ENCODE measurements around the gene AAR2. TPM values are rescaled to one million over a fixed set of nuclear protein-coding genes. Genes with fewer than 3 reads are reported as not detected.

Gene AAR2
- total RNA-seq, 4 donors from 2014 or later: 24.5 to 35.6 (median 28.6) TPM

DNA sequence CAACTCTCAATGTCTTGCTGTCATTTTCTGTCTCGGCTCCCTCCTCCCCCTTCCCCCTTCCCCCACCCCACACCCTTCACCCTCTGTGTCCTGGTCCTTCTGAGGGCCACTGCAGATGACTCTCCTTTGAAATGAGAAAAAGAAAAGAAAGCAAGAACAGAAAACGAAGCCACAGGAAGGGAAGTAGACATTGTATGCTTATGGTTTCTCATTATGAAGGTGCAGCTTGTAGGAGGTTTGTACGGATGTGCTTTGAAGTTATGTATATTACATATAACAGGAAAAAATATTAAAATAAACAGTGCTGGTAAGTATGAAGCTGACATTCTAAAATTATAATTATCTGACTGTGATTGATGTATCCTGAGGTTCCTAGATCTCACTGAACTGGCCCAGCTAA lies 6.3 kb upstream of the AAR2 start:
- Histone ChIP-seq H3K27ac (no peak overlapping the region), H3K36me3 (peaks cover 0 to 55% (median 0%) of the 10 kb centered on the region in 3 donors), H3K27me3 (no peaks in the 10 kb centered on the region), H3K4me3 (no peak overlapping the region), H3K4me1 (no peaks in the 10 kb centered on the region), H3K9me3 (no peaks in the 10 kb centered on the region)
- 55 to 69% methylated on average over 3 of the region's 3 CpGs for WGBS, 2 donors
- TF ChIP-seq POLR2A (IDR thresholded peaks at IDR 0.05) (no peak), EP300 (IDR thresholded peaks at IDR 0.05) (no peak)
- TF ChIP-seq, protein P1, sequence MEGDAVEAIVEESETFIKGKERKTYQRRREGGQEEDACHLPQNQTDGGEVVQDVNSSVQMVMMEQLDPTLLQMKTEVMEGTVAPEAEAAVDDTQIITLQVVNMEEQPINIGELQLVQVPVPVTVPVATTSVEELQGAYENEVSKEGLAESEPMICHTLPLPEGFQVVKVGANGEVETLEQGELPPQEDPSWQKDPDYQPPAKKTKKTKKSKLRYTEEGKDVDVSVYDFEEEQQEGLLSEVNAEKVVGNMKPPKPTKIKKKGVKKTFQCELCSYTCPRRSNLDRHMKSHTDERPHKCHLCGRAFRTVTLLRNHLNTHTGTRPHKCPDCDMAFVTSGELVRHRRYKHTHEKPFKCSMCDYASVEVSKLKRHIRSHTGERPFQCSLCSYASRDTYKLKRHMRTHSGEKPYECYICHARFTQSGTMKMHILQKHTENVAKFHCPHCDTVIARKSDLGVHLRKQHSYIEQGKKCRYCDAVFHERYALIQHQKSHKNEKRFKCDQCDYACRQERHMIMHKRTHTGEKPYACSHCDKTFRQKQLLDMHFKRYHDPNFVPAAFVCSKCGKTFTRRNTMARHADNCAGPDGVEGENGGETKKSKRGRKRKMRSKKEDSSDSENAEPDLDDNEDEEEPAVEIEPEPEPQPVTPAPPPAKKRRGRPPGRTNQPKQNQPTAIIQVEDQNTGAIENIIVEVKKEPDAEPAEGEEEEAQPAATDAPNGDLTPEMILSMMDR (IDR thresholded peaks at IDR 0.05): no peak
- no peak for DNase-seq (ENCODE audit: low spot score in 2 of 2)

GRCh38 chr20:36231331-36231730 lies 4.9 kb upstream of the AAR2 start:
- no peak overlapping the region for H3K27ac ChIP-seq
- WGBS, 2 donors: 78 to 89% methylated on average over 7 of the region's 7 CpGs
- peaks cover 0 to 42% (median 0%) of the 10 kb centered on the region in 3 donors for H3K36me3 ChIP-seq
- H3K27me3 ChIP-seq: no peaks in the 10 kb centered on the region
- DNase-seq (ENCODE audit: low spot score in 2 of 2): no peak
- no peaks in the 10 kb centered on the region for H3K9me3 ChIP-seq
- H3K4me3 ChIP-seq: no peak overlapping the region
- TF ChIP-seq, protein P1 (IDR thresholded peaks at IDR 0.05): no peak
- TF ChIP-seq EP300 (IDR thresholded peaks at IDR 0.05) (no peak), POLR2A (IDR thresholded peaks at IDR 0.05) (no peak)
- H3K4me1 ChIP-seq: peaks cover 0 to 11% (median 5%) of the 10 kb centered on the region in 4 donors

DNA sequence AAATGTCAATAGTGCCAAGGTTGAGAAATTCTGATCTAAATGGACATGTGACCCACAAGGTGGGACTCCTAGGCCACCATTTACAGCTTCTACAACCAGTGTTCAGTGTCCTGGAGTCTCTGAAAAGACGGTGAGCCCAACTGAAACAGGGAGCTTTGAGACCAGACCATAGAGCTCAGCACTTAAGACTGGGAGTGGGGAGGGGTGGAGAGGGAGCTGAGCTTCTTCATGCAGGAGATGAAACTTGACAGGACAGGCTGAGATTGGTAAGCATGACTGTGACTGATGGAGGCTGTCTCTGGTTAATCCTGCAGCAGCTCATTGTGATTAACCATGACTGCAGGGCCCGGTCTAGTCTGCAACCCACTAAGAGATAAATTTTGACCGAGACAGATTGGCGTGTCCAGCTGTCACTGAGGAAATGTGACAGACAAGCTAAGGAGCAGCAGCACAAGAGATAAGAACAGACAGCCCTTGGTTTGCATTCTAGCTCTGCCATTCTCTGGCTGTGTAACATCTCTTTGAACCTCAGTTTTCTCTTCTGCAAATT lies 1.4 kb upstream of the AAR2 start:
- Histone ChIP-seq H3K27ac (no peak overlapping the region), H3K4me1 (peaks cover 0 to 42% (median 20%) of the 10 kb centered on the region in 4 donors), H3K4me3 (no peak overlapping the region), H3K9me3 (no peaks in the 10 kb centered on the region), H3K36me3 (peaks cover 0 to 16% (median 0%) of the 10 kb centered on the region in 3 donors), H3K27me3 (no peaks in the 10 kb centered on the region)
- no peak for DNase-seq (ENCODE audit: low spot score in 2 of 2)
- 85 to 87% methylated on average over 4 of the region's 4 CpGs for WGBS, 2 donors
- TF ChIP-seq EP300 (IDR thresholded peaks at IDR 0.05) (no peak), POLR2A (IDR thresholded peaks at IDR 0.05) (no peak)
- TF ChIP-seq, protein P1 (IDR thresholded peaks at IDR 0.05): no peak

GRCh38 chr20:36236786-36237121 lies 476 bp downstream of the AAR2 start:
- Histone ChIP-seq H3K4me1 (peaks cover 0 to 54% (median 20%) of the 10 kb centered on the region in 4 donors), H3K36me3 (peaks cover 0 to 25% (median 3%) of the 10 kb centered on the region in 3 donors), H3K27me3 (no peaks in the 10 kb centered on the region), H3K4me3 (peak overlapping the region; percentile 67 to 96 (median 82)), H3K9me3 (no peaks in the 10 kb centered on the region), H3K27ac (peak overlapping the region; percentile 68 to 92 (median 78))
- TF ChIP-seq POLR2A (IDR thresholded peaks at IDR 0.05): no peak
- no peak for TF ChIP-seq EP300 (IDR thresholded peaks at IDR 0.05)
- TF ChIP-seq, protein P1 (IDR thresholded peaks at IDR 0.05): no peak
- DNase-seq (ENCODE audit: low spot score in 2 of 2): no peak
- WGBS, 2 donors: 0% methylated on average over 6 of the region's 6 CpGs

- DNase-seq (ENCODE audit: low spot score in 2 of 2): no peak
- Histone ChIP-seq H3K36me3 (peaks cover 0 to 32% (median 3%) of the 10 kb centered on the region in 3 donors), H3K27ac (no peak overlapping the region), H3K27me3 (no peaks in the 10 kb centered on the region), H3K4me1 (peaks cover 0 to 54% (median 20%) of the 10 kb centered on the region in 4 donors), H3K4me3 (peak overlapping the region; percentile 67 to 96 (median 82)), H3K9me3 (no peaks in the 10 kb centered on the region)
- 54 to 58% methylated on average over 5 of the region's 5 CpGs for WGBS, 2 donors
- TF ChIP-seq EP300 (IDR thresholded peaks at IDR 0.05) (no peak), POLR2A (IDR thresholded peaks at IDR 0.05) (no peak)
- TF ChIP-seq, protein P1 (IDR thresholded peaks at IDR 0.05): no peak
Observed at GRCh38 chr20:36237477-36237876, 1.2 kb downstream of the AAR2 start.

Measured in tibial nerve (tissue), 4 donors.